SK-N-MC (cell line): ENCODE measurements around the gene TMEM17.

ENCODE experiments used
- EZH2 ChIP-seq: fragments of 200-600 bp; sonication (generic); IDR thresholded peaks from one replicate; pipeline ENCODE4 v1.6.1; 2017; ENCODE audit warnings: antibody characterized with exemption
- POLR2AphosphoS5 ChIP-seq: IDR thresholded peaks from 2 replicates; pipeline ENCODE4 v1.6.1; 2012; ENCODE audit warnings: mild to moderate bottlenecking, low read depth, low read length, borderline replicate concordance

DNA sequence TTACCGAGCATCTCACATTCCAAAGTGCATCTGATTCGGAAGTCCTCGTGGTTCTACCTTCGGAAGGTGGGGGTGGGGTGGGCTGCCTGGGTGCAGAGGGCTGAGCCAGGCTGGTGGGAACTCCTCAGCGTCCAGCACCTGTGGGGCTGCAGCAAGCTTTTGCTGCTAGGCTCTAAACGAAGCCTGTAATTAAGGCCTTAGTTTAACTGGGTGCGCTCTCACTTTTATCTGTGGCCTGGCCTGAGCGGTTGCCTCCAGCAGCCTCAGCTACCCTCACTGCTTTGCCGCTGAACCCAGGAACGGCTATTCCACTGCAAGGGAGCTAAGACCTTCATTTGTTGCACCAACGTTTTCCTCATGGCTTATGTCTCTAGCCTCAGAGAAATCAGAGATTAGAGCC lies 48.4 kb downstream of the TMEM17 start:
- TF ChIP-seq POLR2AphosphoS5: no peak
- TF ChIP-seq EZH2: no peak
